Astrocyte of the cerebellum (primary cell): ENCODE data around the gene NKX6-2.

Experiments
- DNase-seq: peaks from one replicate; pipeline ENCODE4 v3.0.0-alpha.2; 2011; ENCODE audit warnings: low read depth
- H3K4me3 ChIP-seq: 2 replicates; pipeline ENCODE4 v1.5.1; 2011; ENCODE audit warnings: mild to moderate bottlenecking, low read depth, low read length, moderate library complexity
- CTCF ChIP-seq: IDR thresholded peaks from 2 replicates; pipeline ENCODE4 v1.5.1; 2012; ENCODE audit warnings: low read length, low read depth, moderate library complexity, mild to moderate bottlenecking; ENCODE audit errors: missing control alignments
- in situ Hi-C: cut with HindIII; loops from 2 replicates; pipeline ENCODE4 v1.10.0; 2017; ENCODE audit warnings: low sequenced_read_pairs

NKX6-2 gene

DNA sequence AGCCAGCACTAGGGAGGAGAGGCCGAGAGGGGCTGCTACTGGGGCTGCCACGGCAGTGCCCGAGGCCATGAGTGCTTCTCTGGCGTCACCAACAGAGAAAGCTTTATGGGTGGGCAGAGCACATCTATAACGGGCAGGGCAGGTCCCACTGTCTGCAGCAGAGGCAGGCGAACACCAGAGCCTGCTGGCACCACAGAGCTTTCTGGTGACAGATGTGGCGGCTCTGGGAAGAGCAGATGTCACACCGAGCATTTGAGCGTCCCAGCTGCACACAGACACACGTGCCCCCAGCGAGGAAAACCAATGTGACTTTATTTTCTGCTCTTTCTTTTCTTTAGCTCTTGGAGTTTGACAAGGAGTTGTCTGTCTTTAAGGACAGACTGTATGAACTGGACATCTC lies 20.5 kb downstream of the NKX6-2 start:
- in situ Hi-C loops: no loop called here
- no peak overlapping the region for H3K4me3 ChIP-seq
- TF ChIP-seq CTCF: no peak
- DNase-seq: no peak

DNA sequence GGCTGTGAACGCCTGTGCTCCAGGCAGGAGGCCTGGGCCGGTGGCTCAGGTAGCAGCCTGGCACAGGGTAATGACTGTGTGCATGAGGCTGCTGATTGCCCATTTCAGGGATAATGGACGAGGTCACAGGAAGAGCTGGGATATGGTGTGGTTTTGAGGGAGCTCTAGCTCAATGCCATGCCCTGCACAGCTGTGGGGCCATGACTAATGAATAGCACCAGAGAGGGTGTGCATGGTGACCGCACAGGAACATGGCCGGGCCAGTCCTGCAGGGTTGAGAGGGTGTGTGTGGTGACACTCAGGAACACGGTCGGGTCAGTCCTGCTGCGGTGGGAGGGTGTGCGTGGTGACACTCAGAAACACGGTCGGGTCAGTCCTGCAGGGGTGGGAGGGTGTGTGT lies 21.8 kb downstream of the NKX6-2 start:
- TF ChIP-seq CTCF: no peak
- in situ Hi-C loops: no loop called here
- no peak overlapping the region for H3K4me3 ChIP-seq
- no peak for DNase-seq

DNA sequence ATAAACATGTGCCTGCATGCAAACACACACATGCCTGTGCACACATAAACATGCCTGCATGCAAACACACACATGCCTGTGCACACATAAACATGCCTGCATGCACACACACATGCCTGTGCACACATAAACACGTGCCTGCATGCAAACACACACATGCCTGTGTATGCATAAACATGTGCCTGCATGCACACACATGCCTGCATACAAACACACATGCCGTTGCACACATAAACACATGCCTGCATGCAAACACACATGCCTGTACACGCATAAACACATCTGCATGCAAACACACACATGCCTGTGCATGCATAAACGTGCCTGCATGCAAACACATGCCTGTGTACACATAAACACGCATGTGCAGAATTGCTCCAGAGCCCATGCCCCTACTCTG lies 22.4 kb downstream of the NKX6-2 start:
- no peak overlapping the region for H3K4me3 ChIP-seq
- TF ChIP-seq CTCF: no peak
- in situ Hi-C loops: no loop called here
- DNase-seq: no peak

GRCh38 chr10:132762267-132762666 lies 23.7 kb downstream of the NKX6-2 start:
- DNase-seq: no peak
- H3K4me3 ChIP-seq: no peak overlapping the region
- TF ChIP-seq CTCF: no peak
- in situ Hi-C loops: no loop called here

DNA sequence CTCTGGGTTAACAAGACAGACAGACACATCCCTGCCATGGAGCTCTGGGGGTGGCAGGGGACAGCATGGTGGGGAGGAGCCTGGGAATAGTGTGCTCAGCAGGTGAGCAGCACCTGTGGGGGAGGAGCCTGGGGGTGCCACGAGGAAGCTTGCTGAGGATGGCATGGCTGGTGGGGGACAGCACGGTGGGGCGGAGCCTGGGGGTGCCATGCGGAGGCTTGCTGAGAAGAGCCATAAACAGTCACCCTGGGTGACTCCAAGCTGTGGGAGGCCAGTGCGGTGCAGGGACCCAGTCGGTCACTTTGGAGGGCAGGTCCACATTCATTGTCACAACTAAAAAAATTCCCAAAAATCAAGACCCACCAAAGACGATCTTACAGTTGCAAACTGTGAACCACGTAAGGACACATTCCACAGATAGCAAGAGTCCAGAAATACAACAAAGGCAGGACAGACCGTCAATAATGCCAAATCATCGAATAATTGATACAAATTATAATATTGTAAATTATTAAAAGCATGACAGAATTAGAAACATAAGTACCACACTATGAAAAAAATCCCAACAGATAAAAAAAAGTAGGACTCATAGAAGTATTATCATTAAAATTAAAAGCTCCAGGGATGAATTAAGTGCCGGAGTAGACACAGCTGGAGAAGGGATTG lies 24.4 kb downstream of the NKX6-2 start:
- in situ Hi-C loops: no loop called here
- TF ChIP-seq CTCF: no peak
- no peak for DNase-seq
- H3K4me3 ChIP-seq: no peak overlapping the region

GRCh38 chr10:132758865-132759264 lies 27.1 kb downstream of the NKX6-2 start:
- in situ Hi-C loops: no loop called here
- no peak overlapping the region for H3K4me3 ChIP-seq
- DNase-seq: no peak
- TF ChIP-seq CTCF: no peak
